T-helper 22 cell (primary cell): ENCODE measurements around the gene STXBP2.

Experiments
- DNase-seq: peaks from one replicate; pipeline ENCODE4 v3.0.0-alpha.2; 2020; ENCODE audit warnings: low read depth

STXBP2 gene

GRCh38 chr19:7681340-7682174 is 44.6 kb downstream of the STXBP2 start:
- DNase-seq: peak; percentile 63

- DNase-seq: no peak
Measured at GRCh38 chr19:7682175-7682855, 45.4 kb downstream of the STXBP2 start.

- DNase-seq: no peak
Measured at GRCh38 chr19:7685546-7686445, 48.9 kb downstream of the STXBP2 start.

- DNase-seq: no peak
Measured at GRCh38 chr19:7687177-7687576, 50.3 kb downstream of the STXBP2 start.

GRCh38 chr19:7689165-7689564 is 52.3 kb downstream of the STXBP2 start:
- no peak for DNase-seq

- DNase-seq: no peak
Measured at GRCh38 chr19:7690779-7691258, 53.9 kb downstream of the STXBP2 start.

- DNase-seq: no peak
Measured at GRCh38 chr19:7691497-7691896, 54.6 kb downstream of the STXBP2 start.

- no peak for DNase-seq
Measured at GRCh38 chr19:7692417-7693088, 55.6 kb downstream of the STXBP2 start.

GRCh38 chr19:7694499-7694898 is 57.6 kb downstream of the STXBP2 start:
- no peak for DNase-seq
